ENCODE measurements around the gene ELK3. TPM values are rescaled to one million over a fixed set of nuclear protein-coding genes. Genes with fewer than 3 reads are reported as not detected.

ELK3 gene
- total and polyA plus RNA-seq, 2 of the 13 experiments (the other 11 are each of a cell fraction or from before 2014, with no cell fraction given), result 2.9 to 3.2 TPM

GRCh38 chr12:96225994-96226399, 31.8 kb downstream of the ELK3 start (continued):
- no peak for TF ChIP-seq ZNF766 (CRISPR knock-in tag; IDR thresholded peaks at IDR 0.05; ENCODE audit: borderline replicate concordance)
- TF ChIP-seq ZNF143 (CRISPR knock-in tag; IDR thresholded peaks at IDR 0.05), result no peak
- TF ChIP-seq ZNF251 (CRISPR knock-in tag; IDR thresholded peaks at IDR 0.05), result no peak
- no peak for TF ChIP-seq CENPX (CRISPR knock-in tag; IDR thresholded peaks at IDR 0.05)
- no peak for TF ChIP-seq MIER3 (CRISPR knock-in tag; IDR thresholded peaks at IDR 0.05; ENCODE audit: borderline replicate concordance)
- TF ChIP-seq NFE2L1 (CRISPR knock-in tag; IDR thresholded peaks at IDR 0.05; ENCODE audit: borderline replicate concordance), result no peak
- 0 out of 2 replicates have a peak, but pooled peaks have one; percentile 13 for TF ChIP-seq TRIM24 (CRISPR knock-in tag; IDR thresholded peaks at IDR 0.05)
- TF ChIP-seq, protein P1, sequence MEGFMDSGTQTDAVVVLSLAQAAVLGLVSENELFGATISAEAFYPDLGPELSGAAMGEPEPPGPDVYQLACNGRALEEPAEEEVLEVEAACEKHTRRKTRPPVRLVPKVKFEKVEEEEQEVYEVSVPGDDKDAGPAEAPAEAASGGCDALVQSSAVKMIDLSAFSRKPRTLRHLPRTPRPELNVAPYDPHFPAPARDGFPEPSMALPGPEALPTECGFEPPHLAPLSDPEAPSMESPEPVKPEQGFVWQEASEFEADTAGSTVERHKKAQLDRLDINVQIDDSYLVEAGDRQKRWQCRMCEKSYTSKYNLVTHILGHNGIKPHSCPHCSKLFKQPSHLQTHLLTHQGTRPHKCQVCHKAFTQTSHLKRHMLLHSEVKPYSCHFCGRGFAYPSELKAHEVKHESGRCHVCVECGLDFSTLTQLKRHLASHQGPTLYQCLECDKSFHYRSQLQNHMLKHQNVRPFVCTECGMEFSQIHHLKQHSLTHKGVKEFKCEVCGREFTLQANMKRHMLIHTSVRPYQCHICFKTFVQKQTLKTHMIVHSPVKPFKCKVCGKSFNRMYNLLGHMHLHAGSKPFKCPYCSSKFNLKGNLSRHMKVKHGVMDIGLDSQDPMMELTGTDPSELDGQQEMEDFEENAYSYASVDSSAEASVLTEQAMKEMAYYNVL (CRISPR knock-in tag; IDR thresholded peaks at IDR 0.05; ENCODE audit: borderline replicate concordance), result peak; percentile 88
- TF ChIP-seq, protein P2, sequence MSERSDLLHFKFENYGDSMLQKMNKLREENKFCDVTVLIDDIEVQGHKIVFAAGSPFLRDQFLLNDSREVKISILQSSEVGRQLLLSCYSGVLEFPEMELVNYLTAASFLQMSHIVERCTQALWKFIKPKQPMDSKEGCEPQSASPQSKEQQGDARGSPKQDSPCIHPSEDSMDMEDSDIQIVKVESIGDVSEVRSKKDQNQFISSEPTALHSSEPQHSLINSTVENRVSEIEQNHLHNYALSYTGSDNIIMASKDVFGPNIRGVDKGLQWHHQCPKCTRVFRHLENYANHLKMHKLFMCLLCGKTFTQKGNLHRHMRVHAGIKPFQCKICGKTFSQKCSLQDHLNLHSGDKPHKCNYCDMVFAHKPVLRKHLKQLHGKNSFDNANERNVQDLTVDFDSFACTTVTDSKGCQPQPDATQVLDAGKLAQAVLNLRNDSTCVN (CRISPR knock-in tag; IDR thresholded peaks at IDR 0.05; ENCODE audit: borderline replicate concordance), result no peak
- TF ChIP-seq CBX1 (IDR thresholded peaks at IDR 0.05; ENCODE audit: low read depth), result no peak
- TF ChIP-seq RARA (CRISPR knock-in tag; IDR thresholded peaks at IDR 0.05), result peak; percentile 27
- peak; percentile 42 for TF ChIP-seq NCOA2 (CRISPR knock-in tag; IDR thresholded peaks at IDR 0.05)
- peak; percentile 21; the same call in 1 of the 2 replicates for TF ChIP-seq FOXP4 (CRISPR knock-in tag; IDR thresholded peaks at IDR 0.05)
- TF ChIP-seq DPF2 (CRISPR knock-in tag; IDR thresholded peaks at IDR 0.05; ENCODE audit: borderline replicate concordance, low read depth), result 0 out of 2 replicates have a peak, but pooled peaks have one; percentile 35
- TF ChIP-seq ZXDC (CRISPR knock-in tag; IDR thresholded peaks at IDR 0.05), result no peak
- no peak for TF ChIP-seq CCAR2 (optimal IDR thresholded peaks at IDR 0.05; ENCODE audit: low read depth, low read length)
- TF ChIP-seq SIN3A (IDR thresholded peaks at IDR 0.05; ENCODE audit: borderline replicate concordance, low read depth, low read length), result no peak
- no peak for TF ChIP-seq RNF219 (CRISPR knock-in tag; IDR thresholded peaks at IDR 0.05)
- no peak for TF ChIP-seq ZFAT (CRISPR knock-in tag; conservative IDR thresholded peaks at IDR 0.05)
- TF ChIP-seq ZFP37 (CRISPR knock-in tag; IDR thresholded peaks at IDR 0.05; ENCODE audit: borderline replicate concordance), result no peak
- no peak for TF ChIP-seq MEIS1 (CRISPR knock-in tag; IDR thresholded peaks at IDR 0.05; ENCODE audit: borderline replicate concordance)

All from HepG2 (cell line).